MCF 10A (cell line): ENCODE results near the gene PGRMC1. TPM values are rescaled to one million over a fixed set of nuclear protein-coding genes. Genes with fewer than 3 reads are reported as not detected.
"Not testable (repeated sequence)": the region's sequence is repeated elsewhere in the genome, so short reads cannot be mapped to it uniquely, and the experiment has no call there.

Experiments used
- BruUV-seq: library from RNA; stranded (reverse); fragments of 400-500 nt; replicated peaks from 2 replicates; lab custom pipeline; 2021; lab: Mats Ljungman, UMichigan
- CTCF ChIA-PET: fragments of 300-600 bp; sonication (Branson Sonifier 250); formaldehyde crosslinking; extraction: SDS; loops from one replicate; lab custom pipeline; 2021; ENCODE audit warnings: antibody characterized with exemption, inconsistent platforms; lab: Yijun Ruan, JAX
- POLR2A ChIA-PET: fragments of 300-600, 350-650 bp; sonication (Branson Sonifier 250); formaldehyde crosslinking; extraction: SDS; loops from one replicate; lab custom pipeline; 2020; ENCODE audit warnings: antibody characterized with exemption, inconsistent platforms; lab: Yijun Ruan, JAX
- DNase-seq: peaks from one replicate; pipeline ENCODE4 v3.0.0-alpha.2; 2018; ENCODE audit not compliant: unreplicated experiment
- H3K27ac Mint-ChIP-seq: one replicate; pipeline ENCODE4 v1.8.0; 2022; ENCODE audit warnings: mild to moderate bottlenecking, low read depth, mixed read lengths; ENCODE audit not compliant: unreplicated experiment
- H3K27me3 Mint-ChIP-seq: one replicate; pipeline ENCODE4 v1.8.0; 2022; ENCODE audit warnings: mixed read lengths; ENCODE audit not compliant: insufficient read depth, unreplicated experiment
- H3K36me3 Mint-ChIP-seq: one replicate; pipeline ENCODE4 v1.8.0; 2022; ENCODE audit warnings: mild to moderate bottlenecking, moderate library complexity, mixed read lengths; ENCODE audit not compliant: insufficient read depth, unreplicated experiment
- H3K4me1 Mint-ChIP-seq: one replicate; pipeline ENCODE4 v1.8.0; 2022; ENCODE audit warnings: mixed read lengths; ENCODE audit not compliant: insufficient read depth, unreplicated experiment
- H3K4me3 Mint-ChIP-seq: one replicate; pipeline ENCODE4 v1.8.0; 2022; ENCODE audit warnings: mild to moderate bottlenecking, moderate library complexity, mixed read lengths; ENCODE audit not compliant: unreplicated experiment
- H3K9me3 Mint-ChIP-seq: one replicate; pipeline ENCODE4 v1.8.0; 2022; ENCODE audit warnings: mixed read lengths; ENCODE audit not compliant: unreplicated experiment
- intact Hi-C: fragments of 100-400 bp; cut with micrococcal nuclease; formaldehyde crosslinking; loops from 2 replicates; pipeline ENCODE4 v1.14.1; 2022
- total RNA-seq: library from RNA; stranded (reverse); gene quantifications from 2 replicates; pipeline ENCODE4 v1.2.3, GENCODE V29; 2022
- TF ChIP-seq, protein P1 (sequence below): fragments of 200-600 bp; IDR thresholded peaks from one replicate; pipeline ENCODE4 v1.8.0; 2022; ENCODE audit warnings: antibody characterized with exemption, mild to moderate bottlenecking; ENCODE audit not compliant: unreplicated experiment

Gene PGRMC1
- total RNA-seq, 1 experiment from 2014 or later, result 40.7 TPM

DNA sequence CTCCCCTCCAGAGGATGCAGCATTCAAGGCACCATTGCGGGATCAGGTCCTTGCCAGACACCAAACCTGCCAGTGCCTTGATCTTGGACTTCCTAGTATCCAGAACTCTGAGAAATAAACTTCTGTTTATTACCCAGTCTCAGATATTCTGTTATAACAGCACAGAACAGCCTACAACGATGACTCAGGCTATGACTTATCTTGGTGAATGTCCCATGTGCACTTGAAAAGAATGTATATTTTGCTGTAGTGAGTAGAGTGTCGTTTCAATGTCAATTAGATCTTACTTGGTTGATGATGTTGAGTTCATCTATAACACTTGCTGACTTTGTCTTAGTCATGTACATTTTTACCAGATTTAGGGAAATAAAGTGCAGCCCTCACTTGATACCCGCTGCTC lies 34.5 kb upstream of the PGRMC1 start:
- no peaks in the 10 kb centered on the region for H3K4me1 Mint-ChIP-seq
- H3K4me3 Mint-ChIP-seq, result no peak overlapping the region
- ChIA-PET CTCF (interaction anchor here (0.7 kb wide), 1 partner anchor 132 kb away, joined by 3 read pairs; no protein-coding TSS in a partner anchor), POLR2A (no interaction called here)
- TF ChIP-seq, protein P1, sequence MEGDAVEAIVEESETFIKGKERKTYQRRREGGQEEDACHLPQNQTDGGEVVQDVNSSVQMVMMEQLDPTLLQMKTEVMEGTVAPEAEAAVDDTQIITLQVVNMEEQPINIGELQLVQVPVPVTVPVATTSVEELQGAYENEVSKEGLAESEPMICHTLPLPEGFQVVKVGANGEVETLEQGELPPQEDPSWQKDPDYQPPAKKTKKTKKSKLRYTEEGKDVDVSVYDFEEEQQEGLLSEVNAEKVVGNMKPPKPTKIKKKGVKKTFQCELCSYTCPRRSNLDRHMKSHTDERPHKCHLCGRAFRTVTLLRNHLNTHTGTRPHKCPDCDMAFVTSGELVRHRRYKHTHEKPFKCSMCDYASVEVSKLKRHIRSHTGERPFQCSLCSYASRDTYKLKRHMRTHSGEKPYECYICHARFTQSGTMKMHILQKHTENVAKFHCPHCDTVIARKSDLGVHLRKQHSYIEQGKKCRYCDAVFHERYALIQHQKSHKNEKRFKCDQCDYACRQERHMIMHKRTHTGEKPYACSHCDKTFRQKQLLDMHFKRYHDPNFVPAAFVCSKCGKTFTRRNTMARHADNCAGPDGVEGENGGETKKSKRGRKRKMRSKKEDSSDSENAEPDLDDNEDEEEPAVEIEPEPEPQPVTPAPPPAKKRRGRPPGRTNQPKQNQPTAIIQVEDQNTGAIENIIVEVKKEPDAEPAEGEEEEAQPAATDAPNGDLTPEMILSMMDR, result no peak
- H3K9me3 Mint-ChIP-seq, result no peaks in the 10 kb centered on the region
- no peak for DNase-seq
- H3K27me3 Mint-ChIP-seq, result peaks cover 71% of the 10 kb centered on the region
- H3K27ac Mint-ChIP-seq, result no peak overlapping the region
- BruUV-seq, result no TSS peak
- intact Hi-C loops, result no loop called here
- H3K36me3 Mint-ChIP-seq, result no peaks in the 10 kb centered on the region

DNA sequence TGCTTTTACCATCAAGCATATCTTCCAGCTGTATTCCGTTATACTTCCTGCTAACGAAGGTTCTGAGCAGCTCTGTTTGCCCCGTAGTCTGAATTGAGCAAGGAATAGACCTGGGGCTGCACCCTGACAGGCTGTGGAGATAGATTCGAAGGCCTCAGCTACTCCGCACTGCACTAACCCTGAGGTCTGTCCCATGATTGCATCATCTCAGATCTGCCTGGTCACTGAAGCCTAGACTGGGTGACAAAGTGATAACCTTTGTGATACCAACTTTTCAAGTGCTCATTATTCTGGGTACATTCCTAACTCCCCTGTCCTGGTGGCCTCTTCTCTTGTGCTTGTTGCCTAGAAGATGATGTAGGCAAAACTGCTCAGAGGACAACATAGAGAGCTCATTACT lies 29.9 kb upstream of the PGRMC1 start:
- Mint-ChIP-seq H3K4me3 (no peak overlapping the region), H3K9me3 (no peaks in the 10 kb centered on the region), H3K27me3 (peaks cover 38% of the 10 kb centered on the region), H3K36me3 (no peaks in the 10 kb centered on the region), H3K4me1 (no peaks in the 10 kb centered on the region), H3K27ac (no peak overlapping the region)
- POLR2A ChIA-PET, result no interaction called here
- TF ChIP-seq, protein P1, result no peak
- DNase-seq, result no peak
- CTCF ChIA-PET, result interaction anchor here (0.6 to 1.5 kb wide), 6 partner anchors 10 to 606 kb away, joined by 3 to 4 read pairs (median 4); no protein-coding TSS in a partner anchor
- intact Hi-C loops, result no loop called here
- no TSS peak for BruUV-seq

DNA sequence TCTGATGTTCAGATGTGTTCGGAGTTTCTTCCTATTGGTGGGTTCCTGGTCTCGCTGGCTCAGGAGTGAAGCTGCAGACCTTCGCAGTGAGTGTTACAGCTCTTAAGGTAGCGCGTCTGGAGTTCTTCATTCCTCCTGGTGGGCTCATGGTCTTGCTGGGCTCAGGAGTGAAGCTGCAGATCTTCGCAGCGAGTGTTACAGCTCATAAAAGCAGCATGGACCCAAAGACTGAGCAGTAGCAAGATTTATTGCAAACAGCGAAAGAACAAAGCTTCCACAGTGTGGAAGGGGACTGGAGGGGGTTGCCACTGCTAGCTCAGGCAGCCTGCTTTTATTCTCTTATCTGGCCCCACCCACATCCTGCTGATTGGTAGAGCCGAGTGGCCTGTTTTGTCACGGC lies 28.6 kb upstream of the PGRMC1 start:
- DNase-seq, H3K27ac Mint-ChIP-seq, H3K9me3 Mint-ChIP-seq, BruUV-seq, H3K4me1 Mint-ChIP-seq, POLR2A ChIA-PET, intact Hi-C loops, H3K4me3 Mint-ChIP-seq, H3K36me3 Mint-ChIP-seq: not testable (repeated sequence)
- H3K27me3 Mint-ChIP-seq, result peaks cover 50% of the 10 kb centered on the region
- CTCF ChIA-PET, result interaction anchor here (1.6 kb wide), 1 partner anchor 10 kb away, joined by 8 read pairs; no protein-coding TSS in a partner anchor

DNA sequence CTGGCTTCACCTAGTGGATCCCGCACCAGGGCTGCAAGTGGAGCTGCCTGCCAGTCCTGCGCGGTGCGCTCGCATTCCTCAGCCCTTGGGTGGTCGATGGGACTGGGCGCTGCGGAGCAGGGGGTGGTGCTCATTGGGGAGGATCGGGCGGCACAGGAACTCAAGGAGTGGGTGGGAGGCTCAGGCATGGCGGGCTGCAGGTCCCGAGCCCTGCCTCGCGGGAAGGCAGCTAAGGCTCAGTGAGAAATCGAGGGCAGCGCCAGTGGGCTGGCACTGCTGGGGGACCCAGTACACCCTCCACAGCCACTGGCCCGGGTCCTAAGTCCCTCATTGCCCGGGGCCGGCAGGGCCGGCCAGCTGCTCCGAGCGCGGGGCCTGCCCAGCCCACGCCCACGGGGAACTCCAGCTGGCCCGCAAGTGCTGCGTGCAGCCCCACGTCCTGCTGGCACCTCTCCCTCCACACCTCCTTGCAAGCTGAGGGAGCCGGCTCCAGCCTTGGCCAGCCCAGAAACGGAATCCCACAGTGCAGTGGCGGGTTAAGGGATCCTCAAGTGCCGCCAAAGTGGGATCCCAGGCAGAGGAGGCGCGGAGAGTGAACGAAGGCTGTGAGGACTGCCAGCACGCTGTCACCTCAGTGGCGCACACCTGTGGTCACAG lies 27.6 kb upstream of the PGRMC1 start:
- no peaks in the 10 kb centered on the region for H3K9me3 Mint-ChIP-seq
- ChIA-PET POLR2A (no interaction called here), CTCF (interaction anchor here (0.5 to 1.6 kb wide), 4 partner anchors 9 to 88 kb away, joined by 3 to 8 read pairs (median 4); no protein-coding TSS in a partner anchor)
- peaks cover 50% of the 10 kb centered on the region for H3K27me3 Mint-ChIP-seq
- TF ChIP-seq, protein P1, result no peak
- intact Hi-C loops, result no loop called here
- no peaks in the 10 kb centered on the region for H3K36me3 Mint-ChIP-seq
- no peak overlapping the region for H3K27ac Mint-ChIP-seq
- no peaks in the 10 kb centered on the region for H3K4me1 Mint-ChIP-seq
- BruUV-seq, result no TSS peak
- H3K4me3 Mint-ChIP-seq, result no peak overlapping the region
- no peak for DNase-seq

DNA sequence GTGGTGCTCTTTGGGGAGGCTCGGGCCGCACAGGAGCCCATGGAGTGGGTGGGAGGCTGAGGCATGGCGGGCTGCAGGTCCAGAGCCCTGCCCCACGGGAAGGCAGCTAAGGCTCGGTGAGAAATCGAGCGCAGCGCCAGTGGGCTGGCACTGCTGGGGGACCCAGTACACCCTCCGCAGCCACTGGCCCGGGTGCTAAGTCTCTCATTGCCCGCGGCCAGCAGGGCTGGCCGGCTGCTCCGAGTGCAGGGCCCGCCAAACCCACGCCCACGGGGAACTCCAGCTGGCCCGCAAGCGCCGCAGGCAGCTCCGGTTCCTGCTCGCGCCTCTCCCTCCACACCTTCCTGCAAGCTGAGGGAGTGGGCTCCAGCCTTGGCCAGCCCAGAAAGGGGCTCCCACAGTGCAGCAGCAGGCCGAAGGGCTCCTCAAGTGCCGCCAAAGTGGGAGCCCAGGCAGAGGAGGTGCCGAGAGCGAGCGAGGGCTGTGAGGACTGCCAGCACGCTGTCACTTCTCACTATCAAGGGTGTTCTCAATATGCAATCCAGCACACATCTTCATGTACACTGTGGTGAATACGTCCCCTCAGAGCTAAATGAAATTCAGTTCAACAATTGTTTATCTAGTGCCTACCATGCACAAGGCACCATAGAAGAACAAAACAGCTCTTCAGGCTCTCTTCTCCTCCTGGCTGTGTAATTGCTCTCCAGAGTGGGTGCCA lies 25.0 kb upstream of the PGRMC1 start:
- H3K27me3 Mint-ChIP-seq, result peaks cover 50% of the 10 kb centered on the region
- H3K4me1 Mint-ChIP-seq, H3K27ac Mint-ChIP-seq, H3K4me3 Mint-ChIP-seq, BruUV-seq, DNase-seq, POLR2A ChIA-PET, H3K36me3 Mint-ChIP-seq, H3K9me3 Mint-ChIP-seq: not testable (repeated sequence)
- CTCF ChIA-PET, result interaction anchor here (0.8 kb wide), 1 partner anchor 9 kb away, joined by 4 read pairs; no protein-coding TSS in a partner anchor
- intact Hi-C loops, result loop anchor here (10.0 kb wide), 1 partner anchor 206 kb away; no protein-coding TSS in a partner anchor
